HEK293 (cell line): ENCODE results near the gene ARL3.

ENCODE experiments used
- GFI1B ChIP-seq: fragments of 450-650 bp; formaldehyde crosslinking; IDR thresholded peaks from 2 replicates; pipeline ENCODE4 v1.5.1; 2016; ENCODE audit warnings: missing biosample characterization, missing genetic modification characterization
- GLI2 ChIP-seq: fragments of 450-650 bp; formaldehyde crosslinking; IDR thresholded peaks from 2 replicates; pipeline ENCODE4; 2017; ENCODE audit warnings: missing biosample characterization, missing genetic modification characterization, low read depth, borderline replicate concordance
- HOXA7 ChIP-seq: sonication (generic); formaldehyde crosslinking; IDR thresholded peaks from 2 replicates; pipeline ENCODE4 v1.8.1; 2022; ENCODE audit warnings: missing genetic modification reagents, borderline replicate concordance
- MEIS1 ChIP-seq: sonication (generic); formaldehyde crosslinking; IDR thresholded peaks from 2 replicates; pipeline ENCODE4 v1.8.1; 2022; ENCODE audit warnings: missing genetic modification reagents, mild to moderate bottlenecking, borderline replicate concordance
- PRDM1 ChIP-seq: fragments of 450-650 bp; formaldehyde crosslinking; IDR thresholded peaks from 2 replicates; pipeline ENCODE4; 2016; ENCODE audit warnings: missing biosample characterization, missing genetic modification characterization
- RBAK ChIP-seq: fragments of 450-650 bp; formaldehyde crosslinking; IDR thresholded peaks from 2 replicates; pipeline ENCODE4 v1.5.1; 2016; ENCODE audit warnings: missing biosample characterization, missing genetic modification characterization
- REPIN1 ChIP-seq: fragments of 450-650 bp; formaldehyde crosslinking; IDR thresholded peaks from 2 replicates; pipeline ENCODE4 v1.5.1; 2017; ENCODE audit warnings: missing biosample characterization, missing genetic modification characterization, low read depth
- ZFHX2 ChIP-seq: fragments of 450-650 bp; formaldehyde crosslinking; conservative IDR thresholded peaks from 2 replicates; pipeline ENCODE4 v1.5.1; 2016; ENCODE audit warnings: missing biosample characterization, missing genetic modification characterization
- ZNF155 ChIP-seq: fragments of 450-650 bp; formaldehyde crosslinking; IDR thresholded peaks from 2 replicates; pipeline ENCODE4 v1.5.1; 2016; ENCODE audit warnings: missing biosample characterization, missing genetic modification characterization
- ZNF223 ChIP-seq: fragments of 450-650 bp; formaldehyde crosslinking; IDR thresholded peaks from 2 replicates; pipeline ENCODE4 v1.5.1; 2016; ENCODE audit warnings: missing biosample characterization, missing genetic modification characterization
- ZNF239 ChIP-seq: fragments of 450-650 bp; formaldehyde crosslinking; IDR thresholded peaks from 2 replicates; pipeline ENCODE4 v1.5.1; 2016; ENCODE audit warnings: missing biosample characterization, missing genetic modification characterization
- ZNF324 ChIP-seq: fragments of 450-650 bp; formaldehyde crosslinking; IDR thresholded peaks from 2 replicates; pipeline ENCODE4 v1.5.1; 2016; ENCODE audit warnings: missing biosample characterization, missing genetic modification characterization
- ZNF433 ChIP-seq: fragments of 450-650 bp; formaldehyde crosslinking; IDR thresholded peaks from 2 replicates; pipeline ENCODE4 v1.5.1; 2016; ENCODE audit warnings: missing biosample characterization, missing genetic modification characterization, low read depth
- ZNF624 ChIP-seq: fragments of 450-650 bp; formaldehyde crosslinking; IDR thresholded peaks from 2 replicates; pipeline ENCODE4 v1.5.1; 2017; ENCODE audit warnings: missing biosample characterization, missing genetic modification characterization
- ZNF776 ChIP-seq: fragments of 450-650 bp; formaldehyde crosslinking; IDR thresholded peaks from 2 replicates; pipeline ENCODE4 v1.5.0; 2017; ENCODE audit warnings: missing biosample characterization, missing genetic modification characterization, borderline replicate concordance
- ZSCAN23 ChIP-seq: fragments of 450-650 bp; formaldehyde crosslinking; IDR thresholded peaks from 2 replicates; pipeline ENCODE4 v1.5.1; 2016; ENCODE audit warnings: missing biosample characterization, missing genetic modification characterization
- ZXDB ChIP-seq: fragments of 450-650 bp; formaldehyde crosslinking; IDR thresholded peaks from 2 replicates; pipeline ENCODE4 v1.5.1; 2016; ENCODE audit warnings: missing biosample characterization, missing genetic modification characterization
- TF ChIP-seq, protein P1 (sequence below): fragments of 450-650 bp; formaldehyde crosslinking; IDR thresholded peaks from 2 replicates; pipeline ENCODE4 v1.5.1; 2016; ENCODE audit warnings: missing biosample characterization, missing genetic modification characterization
- TF ChIP-seq, protein P2 (sequence below): fragments of 450-650 bp; formaldehyde crosslinking; IDR thresholded peaks from 2 replicates; pipeline ENCODE4 v1.5.1; 2017; ENCODE audit warnings: missing biosample characterization, missing genetic modification characterization
- TF ChIP-seq, protein P3 (sequence below): fragments of 450-650 bp; formaldehyde crosslinking; IDR thresholded peaks from 2 replicates; pipeline ENCODE4 v1.5.1; 2016; ENCODE audit warnings: missing biosample characterization, missing genetic modification characterization
- TF ChIP-seq, protein P4 (sequence below): fragments of 450-650 bp; formaldehyde crosslinking; IDR thresholded peaks from 2 replicates; pipeline ENCODE4; 2016; ENCODE audit warnings: missing biosample characterization, missing genetic modification characterization
- TF ChIP-seq, protein P5 (sequence below): fragments of 450-650 bp; formaldehyde crosslinking; IDR thresholded peaks from 2 replicates; pipeline ENCODE4 v1.5.1; 2017; ENCODE audit warnings: missing biosample characterization, missing genetic modification characterization
- TF ChIP-seq, protein P6 (sequence below): fragments of 450-650 bp; formaldehyde crosslinking; IDR thresholded peaks from 2 replicates; pipeline ENCODE4 v1.5.1; 2016; ENCODE audit warnings: missing biosample characterization, missing genetic modification characterization
- TF ChIP-seq, protein P7 (sequence below): fragments of 450-650 bp; formaldehyde crosslinking; IDR thresholded peaks from 2 replicates; pipeline ENCODE4 v1.5.1; 2016; ENCODE audit warnings: missing biosample characterization, missing genetic modification characterization, low read depth

The ARL3 gene

DNA sequence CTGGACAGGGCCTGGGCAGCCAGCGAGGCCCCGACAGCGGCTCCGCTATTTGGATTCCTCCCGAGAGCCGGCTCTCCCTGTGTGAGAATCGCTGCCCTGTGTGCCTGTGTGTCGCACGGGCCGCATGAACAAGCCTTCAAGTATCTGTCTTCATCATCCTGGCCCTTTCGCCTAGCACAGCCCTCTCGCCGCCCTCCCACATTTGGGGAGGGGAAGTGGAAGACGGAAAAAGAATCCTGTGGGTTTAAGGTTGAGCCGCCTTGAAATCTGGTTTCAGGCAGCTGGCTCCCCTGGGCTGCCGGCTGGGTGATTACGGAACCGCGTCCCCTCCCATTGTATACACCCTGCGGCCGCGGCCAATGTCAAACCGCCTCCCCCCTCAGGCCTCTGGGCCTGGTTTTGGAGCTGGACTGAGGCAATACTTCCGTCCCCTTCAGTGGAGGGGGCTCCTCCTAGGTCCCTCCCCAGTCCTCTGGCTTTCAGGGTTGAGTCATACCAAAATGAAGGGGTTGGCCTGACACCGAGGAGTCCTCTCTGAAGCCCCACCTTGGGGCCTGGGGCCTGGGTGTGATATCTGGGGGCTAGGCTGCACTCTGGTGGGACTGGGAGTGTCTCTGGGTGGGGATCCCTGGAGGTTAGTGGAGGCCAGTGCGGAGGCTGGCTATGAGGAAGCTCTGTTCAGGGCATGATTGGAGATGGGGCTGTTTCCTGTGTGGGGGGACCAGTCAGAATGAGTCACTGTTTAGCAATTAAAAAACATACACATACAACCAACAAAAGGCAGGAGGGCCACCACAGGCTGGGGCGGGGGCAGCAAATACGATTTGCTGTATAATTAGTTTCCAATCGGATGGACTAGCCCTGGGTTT, 68.2 kb downstream of the ARL3 start (continued):
- TF ChIP-seq, protein P1, sequence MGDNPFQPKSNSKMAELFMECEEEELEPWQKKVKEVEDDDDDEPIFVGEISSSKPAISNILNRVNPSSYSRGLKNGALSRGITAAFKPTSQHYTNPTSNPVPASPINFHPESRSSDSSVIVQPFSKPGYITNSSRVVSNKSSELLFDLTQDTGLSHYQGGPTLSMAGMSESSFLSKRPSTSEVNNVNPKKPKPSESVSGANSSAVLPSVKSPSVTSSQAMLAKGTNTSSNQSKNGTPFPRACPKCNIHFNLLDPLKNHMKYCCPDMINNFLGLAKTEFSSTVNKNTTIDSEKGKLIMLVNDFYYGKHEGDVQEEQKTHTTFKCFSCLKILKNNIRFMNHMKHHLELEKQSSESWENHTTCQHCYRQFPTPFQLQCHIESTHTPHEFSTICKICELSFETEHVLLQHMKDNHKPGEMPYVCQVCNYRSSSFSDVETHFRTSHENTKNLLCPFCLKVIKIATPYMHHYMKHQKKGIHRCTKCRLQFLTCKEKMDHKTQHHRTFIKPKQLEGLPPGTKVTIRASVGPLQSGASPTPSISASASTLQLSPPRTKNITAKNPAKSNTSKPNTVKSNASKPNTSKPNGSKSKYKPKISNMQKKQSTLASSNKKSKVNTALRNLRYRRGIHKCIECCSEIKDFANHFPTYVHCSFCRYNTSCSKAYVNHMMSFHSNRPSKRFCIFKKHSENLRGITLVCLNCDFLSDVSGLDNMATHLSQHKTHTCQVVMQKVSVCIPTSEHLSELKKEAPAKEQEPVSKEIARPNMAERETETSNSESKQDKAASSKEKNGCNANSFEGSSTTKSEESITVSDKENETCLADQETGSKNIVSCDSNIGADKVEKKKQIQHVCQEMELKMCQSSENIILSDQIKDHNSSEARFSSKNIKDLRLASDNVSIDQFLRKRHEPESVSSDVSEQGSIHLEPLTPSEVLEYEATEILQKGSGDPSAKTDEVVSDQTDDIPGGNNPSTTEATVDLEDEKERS: no peak
- TF ChIP-seq ZFHX2 (tag by site-specific recombination): no peak
- TF ChIP-seq ZNF239 (tag by site-specific recombination): no peak
- TF ChIP-seq, protein P2, sequence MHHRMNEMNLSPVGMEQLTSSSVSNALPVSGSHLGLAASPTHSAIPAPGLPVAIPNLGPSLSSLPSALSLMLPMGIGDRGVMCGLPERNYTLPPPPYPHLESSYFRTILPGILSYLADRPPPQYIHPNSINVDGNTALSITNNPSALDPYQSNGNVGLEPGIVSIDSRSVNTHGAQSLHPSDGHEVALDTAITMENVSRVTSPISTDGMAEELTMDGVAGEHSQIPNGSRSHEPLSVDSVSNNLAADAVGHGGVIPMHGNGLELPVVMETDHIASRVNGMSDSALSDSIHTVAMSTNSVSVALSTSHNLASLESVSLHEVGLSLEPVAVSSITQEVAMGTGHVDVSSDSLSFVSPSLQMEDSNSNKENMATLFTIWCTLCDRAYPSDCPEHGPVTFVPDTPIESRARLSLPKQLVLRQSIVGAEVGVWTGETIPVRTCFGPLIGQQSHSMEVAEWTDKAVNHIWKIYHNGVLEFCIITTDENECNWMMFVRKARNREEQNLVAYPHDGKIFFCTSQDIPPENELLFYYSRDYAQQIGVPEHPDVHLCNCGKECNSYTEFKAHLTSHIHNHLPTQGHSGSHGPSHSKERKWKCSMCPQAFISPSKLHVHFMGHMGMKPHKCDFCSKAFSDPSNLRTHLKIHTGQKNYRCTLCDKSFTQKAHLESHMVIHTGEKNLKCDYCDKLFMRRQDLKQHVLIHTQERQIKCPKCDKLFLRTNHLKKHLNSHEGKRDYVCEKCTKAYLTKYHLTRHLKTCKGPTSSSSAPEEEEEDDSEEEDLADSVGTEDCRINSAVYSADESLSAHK (tag by site-specific recombination): no peak
- TF ChIP-seq, protein P3, sequence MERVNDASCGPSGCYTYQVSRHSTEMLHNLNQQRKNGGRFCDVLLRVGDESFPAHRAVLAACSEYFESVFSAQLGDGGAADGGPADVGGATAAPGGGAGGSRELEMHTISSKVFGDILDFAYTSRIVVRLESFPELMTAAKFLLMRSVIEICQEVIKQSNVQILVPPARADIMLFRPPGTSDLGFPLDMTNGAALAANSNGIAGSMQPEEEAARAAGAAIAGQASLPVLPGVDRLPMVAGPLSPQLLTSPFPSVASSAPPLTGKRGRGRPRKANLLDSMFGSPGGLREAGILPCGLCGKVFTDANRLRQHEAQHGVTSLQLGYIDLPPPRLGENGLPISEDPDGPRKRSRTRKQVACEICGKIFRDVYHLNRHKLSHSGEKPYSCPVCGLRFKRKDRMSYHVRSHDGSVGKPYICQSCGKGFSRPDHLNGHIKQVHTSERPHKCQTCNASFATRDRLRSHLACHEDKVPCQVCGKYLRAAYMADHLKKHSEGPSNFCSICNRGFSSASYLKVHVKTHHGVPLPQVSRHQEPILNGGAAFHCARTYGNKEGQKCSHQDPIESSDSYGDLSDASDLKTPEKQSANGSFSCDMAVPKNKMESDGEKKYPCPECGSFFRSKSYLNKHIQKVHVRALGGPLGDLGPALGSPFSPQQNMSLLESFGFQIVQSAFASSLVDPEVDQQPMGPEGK (tag by site-specific recombination): peak; percentile 98
- no peak for TF ChIP-seq GLI2 (tag by site-specific recombination)
- TF ChIP-seq, protein P4, sequence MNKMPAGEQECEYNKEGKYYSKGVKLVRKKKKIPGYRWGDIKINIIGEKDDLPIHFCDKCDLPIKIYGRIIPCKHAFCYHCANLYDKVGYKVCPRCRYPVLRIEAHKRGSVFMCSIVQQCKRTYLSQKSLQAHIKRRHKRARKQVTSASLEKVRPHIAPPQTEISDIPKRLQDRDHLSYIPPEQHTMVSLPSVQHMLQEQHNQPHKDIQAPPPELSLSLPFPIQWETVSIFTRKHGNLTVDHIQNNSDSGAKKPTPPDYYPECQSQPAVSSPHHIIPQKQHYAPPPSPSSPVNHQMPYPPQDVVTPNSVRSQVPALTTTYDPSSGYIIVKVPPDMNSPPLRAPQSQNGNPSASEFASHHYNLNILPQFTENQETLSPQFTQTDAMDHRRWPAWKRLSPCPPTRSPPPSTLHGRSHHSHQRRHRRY (tag by site-specific recombination): no peak
- no peak for TF ChIP-seq RBAK (tag by site-specific recombination)
- no peak for TF ChIP-seq ZNF433 (tag by site-specific recombination)
- no peak for TF ChIP-seq ZNF155 (tag by site-specific recombination)
- TF ChIP-seq ZNF624: no peak
- no peak for TF ChIP-seq PRDM1
- TF ChIP-seq ZNF776 (tag by site-specific recombination): no peak
- TF ChIP-seq, protein P5, sequence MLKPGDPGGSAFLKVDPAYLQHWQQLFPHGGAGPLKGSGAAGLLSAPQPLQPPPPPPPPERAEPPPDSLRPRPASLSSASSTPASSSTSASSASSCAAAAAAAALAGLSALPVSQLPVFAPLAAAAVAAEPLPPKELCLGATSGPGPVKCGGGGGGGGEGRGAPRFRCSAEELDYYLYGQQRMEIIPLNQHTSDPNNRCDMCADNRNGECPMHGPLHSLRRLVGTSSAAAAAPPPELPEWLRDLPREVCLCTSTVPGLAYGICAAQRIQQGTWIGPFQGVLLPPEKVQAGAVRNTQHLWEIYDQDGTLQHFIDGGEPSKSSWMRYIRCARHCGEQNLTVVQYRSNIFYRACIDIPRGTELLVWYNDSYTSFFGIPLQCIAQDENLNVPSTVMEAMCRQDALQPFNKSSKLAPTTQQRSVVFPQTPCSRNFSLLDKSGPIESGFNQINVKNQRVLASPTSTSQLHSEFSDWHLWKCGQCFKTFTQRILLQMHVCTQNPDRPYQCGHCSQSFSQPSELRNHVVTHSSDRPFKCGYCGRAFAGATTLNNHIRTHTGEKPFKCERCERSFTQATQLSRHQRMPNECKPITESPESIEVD (tag by site-specific recombination): no peak
- TF ChIP-seq ZXDB (tag by site-specific recombination): no peak; the same call in 1 of the 2 replicates
- no peak; the same call in 1 of the 2 replicates for TF ChIP-seq ZSCAN23 (tag by site-specific recombination)
- TF ChIP-seq ZNF223 (tag by site-specific recombination): no peak
- TF ChIP-seq ZNF324 (tag by site-specific recombination): peak; percentile 16; the same call in 1 of the 2 replicates
- TF ChIP-seq MEIS1 (CRISPR knock-in tag): no peak
- no peak for TF ChIP-seq HOXA7 (CRISPR knock-in tag)
- TF ChIP-seq GFI1B (tag by site-specific recombination): no peak
- 0 out of 2 replicates have a peak, but pooled peaks have one; percentile 32 for TF ChIP-seq REPIN1 (tag by site-specific recombination)
- TF ChIP-seq, protein P6, sequence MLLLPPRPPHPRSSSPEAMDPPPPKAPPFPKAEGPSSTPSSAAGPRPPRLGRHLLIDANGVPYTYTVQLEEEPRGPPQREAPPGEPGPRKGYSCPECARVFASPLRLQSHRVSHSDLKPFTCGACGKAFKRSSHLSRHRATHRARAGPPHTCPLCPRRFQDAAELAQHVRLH: no peak
- TF ChIP-seq, protein P7, sequence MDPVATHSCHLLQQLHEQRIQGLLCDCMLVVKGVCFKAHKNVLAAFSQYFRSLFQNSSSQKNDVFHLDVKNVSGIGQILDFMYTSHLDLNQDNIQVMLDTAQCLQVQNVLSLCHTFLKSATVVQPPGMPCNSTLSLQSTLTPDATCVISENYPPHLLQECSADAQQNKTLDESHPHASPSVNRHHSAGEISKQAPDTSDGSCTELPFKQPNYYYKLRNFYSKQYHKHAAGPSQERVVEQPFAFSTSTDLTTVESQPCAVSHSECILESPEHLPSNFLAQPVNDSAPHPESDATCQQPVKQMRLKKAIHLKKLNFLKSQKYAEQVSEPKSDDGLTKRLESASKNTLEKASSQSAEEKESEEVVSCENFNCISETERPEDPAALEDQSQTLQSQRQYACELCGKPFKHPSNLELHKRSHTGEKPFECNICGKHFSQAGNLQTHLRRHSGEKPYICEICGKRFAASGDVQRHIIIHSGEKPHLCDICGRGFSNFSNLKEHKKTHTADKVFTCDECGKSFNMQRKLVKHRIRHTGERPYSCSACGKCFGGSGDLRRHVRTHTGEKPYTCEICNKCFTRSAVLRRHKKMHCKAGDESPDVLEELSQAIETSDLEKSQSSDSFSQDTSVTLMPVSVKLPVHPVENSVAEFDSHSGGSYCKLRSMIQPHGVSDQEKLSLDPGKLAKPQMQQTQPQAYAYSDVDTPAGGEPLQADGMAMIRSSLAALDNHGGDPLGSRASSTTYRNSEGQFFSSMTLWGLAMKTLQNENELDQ (tag by site-specific recombination): no peak
